ENCODE data around the gene DUSP7.
"Not testable (repeated sequence)": the region's sequence is repeated elsewhere in the genome, so short reads cannot be mapped to it uniquely, and the experiment has no call there.

Gene DUSP7

DNA sequence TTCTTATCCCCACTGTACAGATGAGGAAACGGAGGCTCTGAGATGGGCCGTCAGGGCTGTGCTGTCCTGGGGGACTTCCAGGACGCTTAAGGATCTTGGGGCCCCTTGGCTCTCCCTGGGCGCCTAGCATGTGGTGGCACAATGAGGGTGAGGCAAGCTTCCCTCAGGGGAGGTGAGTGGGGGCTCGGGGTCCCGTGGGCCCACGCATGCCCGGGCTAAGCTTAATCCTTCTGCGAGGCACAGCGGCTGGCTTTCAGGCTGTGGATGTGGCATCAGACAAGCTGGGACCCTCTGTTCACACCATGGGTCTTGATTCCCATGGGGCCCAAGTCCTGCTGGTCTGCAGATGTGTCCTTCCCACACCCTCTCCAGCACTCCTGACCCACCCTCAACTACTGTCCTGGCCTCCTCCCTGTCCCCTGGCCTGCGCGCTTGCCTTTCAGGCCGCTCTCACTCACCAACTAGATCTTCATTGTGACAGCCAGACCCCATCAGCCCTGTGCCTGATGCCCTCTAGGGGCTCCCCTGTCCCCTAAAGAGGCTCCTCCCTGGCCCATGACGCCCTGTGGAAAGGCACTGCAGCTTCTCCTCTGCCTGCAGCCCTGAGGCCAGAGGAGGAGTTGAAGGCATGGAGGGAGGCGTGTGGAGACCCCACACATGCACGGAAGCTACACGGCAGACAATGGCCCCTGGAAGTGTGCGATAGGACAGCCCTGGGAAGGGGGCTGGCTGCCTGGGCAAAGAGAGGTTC, 11.3 kb downstream of the DUSP7 start:
- no peak for DNase-seq

DNA sequence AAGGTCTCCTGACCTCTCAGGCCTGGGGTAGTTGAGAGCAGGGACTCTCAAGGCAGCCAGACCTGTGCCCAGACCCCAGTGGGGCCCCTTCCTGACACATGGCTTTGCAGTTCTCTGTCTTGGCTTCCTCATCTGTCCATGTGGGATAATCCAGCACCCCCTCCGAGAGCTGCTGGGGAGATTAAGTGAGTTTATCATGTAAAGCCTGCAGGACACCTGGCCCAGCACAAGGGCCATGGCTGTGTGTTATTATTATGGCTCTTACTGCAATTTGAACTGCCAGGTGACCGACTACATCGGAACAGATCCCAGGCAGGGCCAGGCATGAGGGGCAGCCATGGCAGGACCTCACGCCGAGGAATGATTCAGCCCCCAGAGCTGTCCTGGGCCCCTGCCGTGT, 12.6 kb downstream of the DUSP7 start:
- DNase-seq = no peak

DNA sequence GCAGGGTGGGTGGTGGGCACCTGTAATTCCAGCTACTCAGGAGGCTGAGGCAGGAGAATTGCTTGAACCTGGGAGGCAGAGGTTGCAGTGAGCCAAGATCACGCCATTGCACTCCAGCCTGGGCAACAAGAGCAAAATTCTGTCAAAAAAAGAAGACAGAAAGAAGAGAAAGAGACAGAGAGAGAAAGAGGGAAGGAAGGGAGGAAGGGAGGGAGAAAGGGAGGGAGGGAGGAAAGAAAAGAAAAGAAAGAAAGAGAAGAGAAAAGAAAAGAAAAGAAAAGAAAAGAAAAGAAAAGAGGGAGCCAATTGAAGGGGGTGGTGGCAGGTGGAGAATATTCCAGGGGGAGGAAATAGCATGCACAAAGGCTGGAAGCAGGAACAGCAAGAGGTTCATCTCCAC, 13.3 kb downstream of the DUSP7 start:
- DNase-seq = not testable (repeated sequence)

DNA sequence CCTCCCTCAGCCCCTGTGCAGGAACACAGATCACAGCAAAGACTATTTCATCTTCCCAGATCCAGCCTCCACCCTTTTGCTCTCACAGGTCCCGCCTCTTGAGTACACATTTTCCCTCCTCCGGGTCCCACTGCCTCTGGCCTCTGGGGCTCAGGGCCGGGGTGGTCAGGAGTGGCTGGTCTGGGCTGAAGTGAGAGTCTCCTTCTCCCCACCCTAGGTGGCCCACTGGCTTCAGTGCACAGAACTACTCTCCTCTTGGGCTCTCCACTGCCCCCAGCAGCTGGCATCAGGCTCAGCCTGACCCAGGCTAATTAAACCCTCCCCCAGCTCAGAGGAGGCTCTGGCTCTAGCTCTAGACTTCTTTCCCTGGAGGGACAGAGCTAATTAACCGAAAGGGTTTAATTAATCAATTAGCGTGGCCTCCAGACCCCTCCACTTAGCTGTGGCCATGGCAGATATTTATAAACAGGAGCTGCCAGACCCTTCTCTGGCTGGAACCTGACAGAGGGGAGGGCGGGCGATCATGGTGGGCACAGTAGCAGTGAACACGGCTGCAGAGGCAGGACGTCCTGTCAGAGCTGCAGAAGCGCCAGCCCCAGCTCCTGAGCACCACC, 15.1 kb downstream of the DUSP7 start:
- DNase-seq = no peak

DNA sequence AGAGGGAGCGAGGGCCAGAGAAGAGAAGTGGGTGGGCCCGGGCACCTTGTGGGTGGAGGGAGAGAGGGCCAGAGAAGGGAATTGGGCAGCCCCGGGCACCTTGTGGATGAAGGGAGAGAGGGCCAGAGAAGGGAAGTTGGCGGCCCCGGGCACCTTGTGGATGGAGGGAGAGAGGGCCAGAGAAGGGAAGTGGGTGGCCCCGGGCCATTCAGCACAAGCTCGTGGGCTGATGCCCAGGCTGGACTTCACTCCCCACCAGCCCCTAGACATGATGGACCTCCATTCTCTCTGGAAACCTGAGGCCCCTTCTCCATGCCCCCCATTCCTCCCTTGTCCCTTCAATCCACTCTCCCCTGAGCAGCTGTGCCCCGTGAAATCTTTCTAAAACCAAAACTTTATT, 15.8 kb downstream of the DUSP7 start:
- no peak for DNase-seq

DNA sequence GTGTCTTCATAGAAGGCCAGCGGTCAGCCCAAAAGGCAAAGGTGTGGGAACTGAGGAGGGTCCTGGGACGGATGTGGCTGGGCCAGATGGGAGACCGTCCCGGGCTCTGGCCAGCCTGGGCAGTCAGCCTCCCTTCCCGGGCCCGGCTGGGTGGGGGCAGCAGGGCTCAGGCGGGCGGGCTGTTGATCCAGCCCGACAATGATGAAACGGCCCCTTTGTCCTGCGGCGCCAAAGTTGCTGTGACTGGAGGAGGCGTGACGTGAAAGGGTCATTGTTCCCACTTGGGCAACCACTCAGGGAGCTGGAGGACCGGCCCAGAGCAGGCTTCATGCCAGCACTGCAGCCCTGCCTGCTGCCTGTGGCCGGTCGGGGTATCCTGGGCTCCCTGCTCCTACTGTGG, 16.5 kb downstream of the DUSP7 start:
- no peak for DNase-seq

DNA sequence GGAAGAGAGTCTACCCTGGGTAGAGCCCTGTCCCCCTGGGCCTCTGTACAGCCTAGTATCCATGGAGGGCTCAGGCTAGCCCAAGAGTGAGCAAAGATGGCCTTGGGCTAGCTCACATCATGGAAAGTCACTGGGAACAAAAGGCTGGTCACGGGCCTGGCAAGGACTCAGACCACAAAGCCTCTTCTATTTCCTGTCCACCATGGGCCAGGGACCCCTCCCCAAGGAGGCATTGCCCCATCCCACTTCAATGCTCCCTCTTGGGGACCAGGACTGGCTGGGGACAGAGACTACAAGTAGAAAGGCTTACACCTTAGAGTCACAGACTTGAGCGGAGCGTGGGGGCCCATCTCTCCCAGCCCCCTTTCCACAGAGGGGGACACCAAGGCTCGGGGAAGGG, 16.9 kb downstream of the DUSP7 start:
- no peak for DNase-seq

DNA sequence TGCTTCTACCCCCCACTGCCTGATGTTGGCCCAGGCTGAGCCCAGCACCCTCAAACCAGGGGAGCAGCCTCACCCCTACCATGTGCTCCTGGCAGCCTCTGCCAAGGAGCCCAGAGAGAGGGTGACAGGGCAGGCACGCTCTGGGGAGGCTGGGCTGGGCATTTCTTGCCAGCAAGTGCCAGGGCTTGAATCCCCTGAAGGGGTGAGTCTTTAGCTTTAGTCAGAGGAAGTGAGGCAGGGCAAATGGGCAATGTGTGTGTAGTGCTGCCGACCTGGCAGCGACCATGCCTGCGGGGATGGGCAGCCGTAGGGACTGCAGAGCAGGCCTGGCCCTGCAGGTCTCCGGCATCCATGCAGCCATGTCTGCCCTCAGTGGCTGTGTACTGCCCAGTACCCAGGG, 18.1 kb downstream of the DUSP7 start:
- no peak for DNase-seq

DNA sequence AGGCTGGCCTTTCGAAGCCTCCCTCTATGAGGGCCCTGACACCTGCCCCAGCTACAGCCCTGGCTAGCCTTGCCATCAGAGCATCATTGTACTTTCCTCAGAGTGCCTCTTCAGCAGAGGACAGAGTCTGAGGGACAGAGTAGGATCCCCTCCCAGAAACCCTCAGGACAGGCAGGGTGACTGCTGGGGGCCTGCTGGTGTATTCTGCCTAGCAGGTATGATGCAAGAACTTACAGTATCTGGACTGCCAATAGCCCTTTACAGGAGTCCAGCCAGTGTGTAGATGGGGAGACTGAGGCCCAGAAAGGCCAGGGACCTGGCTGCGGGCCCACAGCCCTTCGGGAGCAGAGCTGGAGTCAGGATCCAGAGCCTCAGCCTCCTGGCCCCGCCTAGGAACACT, 19.1 kb downstream of the DUSP7 start:
- no peak for DNase-seq

DNA sequence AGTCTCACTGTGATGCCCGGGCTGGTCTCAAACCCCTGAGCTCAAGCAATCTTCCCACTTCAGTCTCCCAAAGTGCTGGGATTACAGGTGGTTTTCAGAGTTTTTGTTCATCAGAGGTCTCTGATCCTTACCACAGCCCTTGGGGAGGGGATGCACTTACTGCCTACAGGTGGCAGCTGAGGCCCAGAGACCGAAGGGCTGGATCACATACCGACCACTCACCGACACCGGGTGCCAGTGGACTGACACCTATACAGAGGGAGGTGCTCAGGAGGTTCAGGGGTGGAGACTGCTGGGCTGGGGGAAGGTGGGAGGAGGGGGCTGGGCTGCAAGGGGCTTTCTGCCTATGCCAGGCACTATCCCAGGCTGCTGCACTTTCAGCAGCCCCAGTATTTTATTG, 19.5 kb downstream of the DUSP7 start:
- no peak for DNase-seq

DNA sequence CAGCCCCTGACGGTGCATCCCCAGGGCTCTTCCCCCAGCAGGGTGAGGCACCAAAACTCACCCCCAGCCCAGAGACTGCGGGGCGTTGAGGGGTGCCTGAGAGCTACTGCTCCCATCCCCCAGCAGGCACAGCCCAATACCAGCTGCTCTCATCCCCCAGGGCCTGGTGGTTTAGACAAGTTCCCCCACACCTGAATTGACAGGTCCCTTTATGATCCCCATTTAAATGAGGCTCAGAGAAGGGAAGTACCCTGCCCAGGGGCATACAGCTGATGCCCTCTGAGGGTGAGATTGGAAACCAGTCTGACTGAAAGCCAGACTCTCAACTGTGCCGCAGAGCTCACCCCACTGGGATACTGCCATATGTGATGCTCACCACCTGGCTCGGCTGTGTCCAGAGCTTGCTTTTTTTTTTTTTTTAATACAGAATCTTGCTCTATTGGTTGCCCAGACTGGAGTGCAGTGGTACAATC, 20.1 kb downstream of the DUSP7 start:
- no peak for DNase-seq

DNA sequence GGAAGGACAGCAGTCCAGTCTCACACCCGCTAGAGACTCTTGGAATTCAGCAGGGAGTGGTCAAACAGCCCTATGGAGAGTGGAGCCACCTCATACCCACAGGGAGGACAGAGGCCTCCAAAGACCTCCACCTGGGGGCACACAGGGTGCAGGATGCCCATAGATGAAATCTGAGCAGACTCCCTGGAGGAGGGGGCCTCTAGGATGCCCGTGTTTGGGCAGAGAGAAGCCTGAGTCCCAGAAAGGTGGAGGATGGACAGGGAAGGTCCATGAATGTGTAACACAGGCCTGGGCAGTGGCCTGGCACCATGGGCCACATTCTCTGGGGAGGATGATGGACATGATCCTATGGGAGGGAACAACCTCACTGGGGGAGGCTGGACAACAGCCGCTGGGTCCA, 21.7 kb downstream of the DUSP7 start:
- DNase-seq = no peak

DNA sequence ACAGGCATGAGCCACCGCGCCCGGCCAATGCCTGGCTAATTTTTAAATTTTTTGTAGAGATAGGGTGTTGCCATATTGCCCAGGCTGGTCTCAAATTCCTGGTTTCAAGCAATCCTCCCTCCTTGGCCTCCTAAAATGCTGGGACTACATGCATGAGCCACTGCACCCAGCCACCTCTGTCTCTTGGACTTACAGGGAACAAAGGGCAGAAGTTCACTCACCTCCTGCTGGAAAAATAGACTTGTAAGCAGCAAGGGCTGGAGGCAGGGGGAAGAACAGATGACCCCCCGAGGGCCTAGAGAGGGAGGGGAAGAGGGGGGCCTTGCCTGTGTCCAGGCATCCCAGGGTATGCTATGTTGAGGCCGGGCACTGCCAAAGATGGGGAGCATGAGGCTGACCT, 22.2 kb downstream of the DUSP7 start:
- DNase-seq = no peak

DNA sequence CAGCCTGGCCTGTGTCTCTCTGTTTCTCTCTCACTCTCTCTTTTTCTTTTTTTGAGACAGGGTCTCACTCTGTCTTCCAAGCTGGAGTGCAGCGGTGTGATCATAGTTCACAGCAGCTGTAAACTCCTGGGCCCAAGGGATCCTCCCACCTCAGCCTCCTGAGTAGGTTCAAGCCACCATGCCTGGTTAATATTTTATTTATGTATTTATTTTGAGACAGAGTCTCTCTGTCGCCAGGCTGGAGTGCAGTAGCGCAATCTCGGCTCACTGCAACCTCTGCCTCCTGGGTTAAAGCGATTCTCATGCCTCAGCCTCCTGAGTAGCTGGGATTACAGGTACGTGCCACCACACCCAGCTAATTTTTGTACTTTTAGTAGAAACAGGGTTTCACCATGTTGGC, 22.6 kb downstream of the DUSP7 start:
- DNase-seq = not testable (repeated sequence)

DNA sequence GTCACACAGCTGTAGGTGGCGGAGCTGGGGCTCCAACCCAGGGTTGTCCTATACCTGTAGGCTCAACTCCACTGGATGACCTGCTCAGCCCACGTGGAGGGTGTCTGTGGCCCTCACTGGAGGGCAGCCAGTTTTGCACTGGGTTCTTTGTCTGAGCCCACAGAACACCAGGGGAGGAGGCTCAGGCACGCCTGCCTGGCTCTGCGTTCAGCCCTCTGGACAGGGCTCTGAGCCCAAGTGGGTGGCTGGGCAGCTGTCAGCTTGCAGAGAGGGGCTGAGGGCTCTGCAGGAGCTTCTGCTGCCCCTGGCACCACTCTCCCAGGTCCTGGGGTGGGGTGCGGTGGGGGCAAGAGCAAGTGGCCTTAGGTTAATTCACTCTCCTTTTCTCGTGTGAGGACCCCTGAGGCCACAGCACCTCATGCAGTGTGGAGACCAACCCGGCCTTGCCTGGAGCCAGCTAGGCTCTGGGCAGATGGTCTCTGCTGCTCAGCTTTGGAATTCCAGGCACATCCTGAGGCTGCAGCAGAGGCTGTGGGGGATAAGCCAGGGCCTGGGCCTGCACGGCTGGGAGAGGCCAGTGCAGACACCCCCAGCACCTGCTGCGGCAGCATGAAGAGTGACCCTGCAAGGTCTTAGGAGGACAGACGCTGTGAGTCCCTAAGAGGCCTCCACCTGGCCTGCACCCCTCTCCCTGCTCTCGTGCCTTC, 23.5 kb downstream of the DUSP7 start:
- DNase-seq = no peak

DNA sequence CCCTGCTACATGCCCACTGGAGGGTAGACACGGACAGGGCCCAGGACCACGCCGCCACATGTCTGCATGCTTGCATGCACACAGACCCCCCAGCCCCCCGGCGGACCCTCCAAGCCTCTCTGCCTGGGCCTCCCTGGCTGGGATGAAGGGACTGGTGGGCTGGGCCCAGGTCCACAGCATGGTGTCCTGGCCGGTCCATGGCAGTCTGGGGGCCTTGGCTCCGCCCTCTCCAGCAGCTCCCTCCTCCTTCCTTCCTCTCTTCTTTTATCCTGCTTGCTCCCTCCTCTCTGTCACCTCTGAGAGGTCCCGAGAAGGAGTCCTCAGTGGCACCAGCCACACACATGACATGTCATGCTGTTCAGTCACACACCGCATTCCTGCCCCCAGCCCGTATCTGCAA, 24.5 kb downstream of the DUSP7 start:
- DNase-seq = no peak

DNA sequence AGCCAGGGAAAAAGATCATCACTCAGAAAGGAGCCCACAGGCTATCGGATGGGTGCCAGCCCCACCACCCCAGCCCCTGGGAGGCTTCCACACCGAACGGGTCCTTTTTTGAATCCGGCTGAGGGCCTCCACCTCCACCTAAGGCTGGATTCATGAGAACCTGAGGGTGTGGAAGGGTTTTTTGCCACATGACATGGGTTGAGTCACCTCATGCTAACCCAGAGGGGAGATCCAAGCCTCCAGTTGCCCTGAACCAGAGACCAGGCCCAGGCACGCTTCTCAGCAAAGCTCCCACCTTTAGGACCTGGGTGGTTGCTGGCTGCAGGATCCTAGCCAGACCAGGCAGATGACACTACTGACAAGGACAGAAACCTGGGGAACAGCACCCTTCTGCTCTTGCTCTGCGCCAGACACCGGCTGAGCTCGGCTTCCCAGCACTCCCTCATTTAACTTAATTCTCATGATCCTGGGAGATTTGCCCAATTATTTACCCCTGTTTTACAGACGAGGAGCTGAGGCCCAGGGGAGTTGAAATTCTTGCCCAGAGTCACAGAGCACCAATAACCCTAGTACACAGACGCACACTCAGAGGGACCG, 25.6 kb downstream of the DUSP7 start:
- DNase-seq = no peak

DNA sequence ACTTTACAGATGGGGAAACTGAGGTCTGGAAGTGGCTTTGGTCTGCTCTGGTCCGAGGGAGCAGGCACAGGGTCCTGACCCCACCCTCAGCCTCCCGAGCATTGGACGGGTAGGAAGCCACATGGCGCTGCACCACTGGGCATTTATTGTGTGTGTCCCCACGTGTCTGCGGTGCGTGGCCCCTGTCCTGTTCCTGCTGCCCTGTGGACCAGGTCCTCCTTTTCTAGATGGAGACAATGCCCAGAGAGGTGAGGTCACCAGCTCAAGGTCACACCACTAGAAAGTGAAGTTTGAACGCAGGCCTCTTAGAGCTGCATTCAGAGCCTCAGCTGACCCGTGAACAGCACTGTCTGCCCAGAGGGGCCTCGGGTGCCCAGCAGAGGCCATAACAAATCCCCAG, 26.8 kb downstream of the DUSP7 start:
- no peak for DNase-seq

DNA sequence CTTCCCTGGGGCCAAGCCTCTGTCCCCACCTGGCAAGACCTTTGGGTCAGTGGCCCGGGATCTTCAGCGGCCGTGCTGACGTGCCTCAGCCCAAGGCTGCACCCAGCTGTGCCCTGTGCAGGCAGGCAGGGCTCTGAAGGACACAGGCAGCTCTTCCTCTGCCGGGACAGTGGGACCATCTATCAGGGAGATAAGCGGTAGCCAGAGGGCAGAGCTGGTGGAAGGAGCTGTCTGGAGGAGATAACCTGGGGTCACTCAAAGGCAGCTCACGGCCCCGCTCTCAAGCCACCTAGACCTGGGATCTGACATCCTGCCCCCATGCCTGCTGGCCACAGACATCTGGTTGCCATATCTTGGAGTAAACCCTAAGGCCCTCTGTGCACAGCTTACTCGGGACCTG, 27.3 kb downstream of the DUSP7 start:
- DNase-seq = no peak

DNA sequence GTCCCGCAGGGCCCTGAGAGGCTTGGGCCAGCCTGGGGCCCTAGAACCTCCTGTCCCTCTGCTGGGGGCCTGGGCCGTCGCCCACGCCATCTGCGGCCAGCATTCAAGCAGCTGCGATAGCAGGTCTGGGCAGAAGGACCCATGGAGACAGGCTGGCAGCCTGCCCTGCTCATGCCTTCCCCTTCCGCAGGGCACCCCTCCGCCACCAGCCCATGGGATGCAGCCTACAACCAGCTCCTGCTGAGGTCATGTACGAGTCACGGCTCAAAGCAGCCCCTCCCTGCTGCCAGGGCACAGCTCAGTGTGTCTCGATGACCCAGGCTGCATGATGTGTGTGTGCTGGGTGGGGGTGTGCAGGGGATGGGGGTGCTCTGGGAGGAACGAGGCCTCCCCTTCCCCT, 27.8 kb downstream of the DUSP7 start:
- DNase-seq = no peak

DNA sequence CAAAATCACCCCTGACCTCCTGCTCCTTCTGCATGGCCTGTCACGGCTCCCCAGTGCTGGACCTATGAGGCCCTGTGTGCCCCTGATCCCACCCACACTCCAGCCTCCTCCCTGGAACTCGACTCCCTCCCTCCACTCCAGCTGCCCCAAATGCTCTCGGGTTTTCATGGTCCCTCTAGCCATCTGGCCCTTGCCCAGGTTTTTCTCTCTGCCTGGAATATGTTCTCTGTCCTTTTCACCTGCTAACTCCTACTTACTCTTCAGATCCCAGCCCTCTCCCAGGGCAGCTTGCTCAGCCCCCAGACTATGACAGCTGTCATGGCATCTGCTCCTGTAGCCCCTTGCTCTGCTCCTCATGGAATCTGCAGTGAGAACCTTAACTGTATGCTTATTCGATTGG, 30.3 kb downstream of the DUSP7 start:
- no peak for DNase-seq

DNA sequence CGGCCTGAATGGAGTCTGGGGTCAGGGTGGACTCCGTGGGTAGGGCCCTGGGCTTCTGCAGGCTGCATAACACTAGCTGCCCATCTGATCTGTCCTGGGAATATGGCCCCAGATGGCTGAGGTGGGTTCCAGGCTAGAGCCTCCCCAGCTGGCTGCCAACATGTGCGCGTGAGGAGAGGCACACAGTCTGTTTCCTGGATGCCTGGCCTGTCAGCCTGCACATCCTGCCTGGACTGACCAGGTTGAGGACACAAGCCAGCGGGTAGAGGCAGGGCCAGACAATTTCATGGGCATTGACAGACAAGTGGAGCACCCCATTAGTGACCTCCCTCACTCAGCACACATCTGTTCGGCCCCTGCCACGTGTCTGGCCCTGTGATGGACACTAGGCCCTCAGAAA, 30.9 kb downstream of the DUSP7 start:
- DNase-seq = no peak

DNA sequence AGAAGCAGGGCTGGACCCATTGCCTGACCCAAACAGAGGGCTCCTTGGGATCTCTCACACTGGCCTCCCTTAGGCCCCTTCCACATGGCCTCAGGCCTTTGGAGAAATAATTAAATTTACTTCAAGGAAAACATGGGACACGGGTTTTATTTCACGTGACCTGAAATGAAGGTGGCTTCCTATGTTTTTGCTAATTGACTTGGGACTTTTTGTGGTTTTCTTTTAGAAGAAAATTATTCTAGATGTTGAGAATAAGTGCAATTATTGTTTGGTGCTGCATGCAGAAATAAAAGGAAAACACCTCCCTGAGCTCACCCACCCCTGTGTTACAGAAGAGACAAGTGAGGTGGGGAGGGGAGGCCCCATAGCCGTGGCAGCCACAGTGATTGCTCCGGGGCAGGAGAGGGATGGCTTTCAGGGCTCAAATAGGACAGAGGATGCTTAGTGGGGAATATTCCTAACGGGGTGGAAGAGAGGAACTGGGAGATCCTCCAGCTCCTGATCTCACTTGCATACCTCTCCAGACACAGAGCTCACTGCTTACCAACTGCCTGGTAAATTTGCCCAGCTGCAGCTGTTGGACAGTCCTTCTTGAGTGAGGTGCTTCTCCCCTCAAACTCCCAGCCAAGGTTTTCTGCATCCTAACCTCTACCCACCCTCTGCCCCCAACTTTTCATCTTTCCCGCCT, 31.5 kb downstream of the DUSP7 start:
- no peak for DNase-seq
